GM12878 (cell line): ENCODE measurements around the gene PON3. TPM values are rescaled to one million over a fixed set of nuclear protein-coding genes. Genes with fewer than 3 reads are reported as not detected.

Experiments
- ATAC-seq: fragments of 200-7000 bp; cut with Tn5 transposase; 3 replicates; pipeline ENCODE4 v1.9.1; 2020; ENCODE audit warnings: mild to moderate bottlenecking, moderate library complexity
- Bru-seq: library from RNA; stranded (reverse); fragments of 400-500 nt; gene quantifications from one replicate; lab custom pipeline; 2021; lab: Mats Ljungman, UMichigan
- BruChase-seq, 2 experiments: library from RNA; stranded (reverse); fragments of 400-500 nt; gene quantifications; one replicate each; lab custom pipeline; 2021; lab: Mats Ljungman, UMichigan
- BruUV-seq: library from RNA; stranded (reverse); fragments of 400-500 nt; replicated peaks from 2 replicates; lab custom pipeline; 2021; lab: Mats Ljungman, UMichigan
- CTCF ChIA-PET: fragments of 300-600 bp; sonication (Branson Sonifier 250); formaldehyde crosslinking; extraction: SDS; loops from one replicate; lab custom pipeline; 2021; ENCODE audit warnings: inconsistent platforms; lab: Yijun Ruan, JAX
- POLR2A ChIA-PET: fragments of 350-600 bp; formaldehyde crosslinking; extraction: SDS; loops from one replicate; lab custom pipeline; 2021; ENCODE audit warnings: inconsistent platforms; lab: Charles Lee
- RAD21 ChIA-PET: fragments of 300-600 bp; sonication (Branson Sonifier 250); formaldehyde crosslinking; loops from one replicate; lab custom pipeline; 2023; ENCODE audit warnings: antibody characterized with exemption; ENCODE audit not compliant: unreplicated experiment; lab: Charles Lee
- SMC1A ChIA-PET: fragments of 300-600 bp; sonication (Branson Sonifier 250); formaldehyde crosslinking; loops from one replicate; lab custom pipeline; 2023; ENCODE audit not compliant: unreplicated experiment, uncharacterized antibody; lab: Charles Lee
- DNase-seq: peaks from one replicate; pipeline ENCODE4 v3.0.0-alpha.2; 2011; ENCODE audit warnings: low read depth, low spot score
- FAIRE-seq: peaks from 3 replicates; lab custom pipeline; 2011; peaks lifted over from hg19 to GRCh38; lab: Jason Lieb, UNC
- H2AFZ ChIP-seq: 2 replicates; pipeline ENCODE4 v1.6.0; 2011; ENCODE audit warnings: low read depth, low read length, control low read depth; ENCODE audit not compliant: control insufficient read depth
- H3K27ac ChIP-seq: 2 replicates; pipeline ENCODE4 v1.5.1; 2011; ENCODE audit warnings: control low read depth; ENCODE audit not compliant: control insufficient read depth, insufficient read depth
- H3K27me3 ChIP-seq, 2 experiments: replicated peaks in 1 of 2; 2 replicates each; pipeline versions ENCODE4 v1.6.0 to v1.6.1; 2011; ENCODE audit warnings: low read length in 1 of 2; ENCODE audit not compliant: control insufficient read depth in 2 of 2, insufficient read depth in 2 of 2
- H3K36me3 ChIP-seq, 2 experiments: 2 replicates each; pipeline ENCODE4 v1.5.1; 2011; ENCODE audit warnings: low read length in 1 of 2; ENCODE audit not compliant: control insufficient read depth in 2 of 2, insufficient read depth in 2 of 2
- H3K4me1 ChIP-seq: 2 replicates; pipeline ENCODE4 v1.6.1; 2011; ENCODE audit warnings: mild to moderate bottlenecking, low read length, moderate library complexity, mixed read lengths; ENCODE audit not compliant: control insufficient read depth, insufficient read depth
- H3K4me2 ChIP-seq: 2 replicates; pipeline ENCODE4 v1.6.0; 2011; ENCODE audit warnings: control low read depth; ENCODE audit not compliant: control insufficient read depth, insufficient read depth
- H3K4me3 ChIP-seq: fragments of 200-600 bp; sonication (generic); 2 replicates; pipeline ENCODE4 v1.5.1; 2016
- H3K79me2 ChIP-seq: 2 replicates; pipeline ENCODE4 v1.6.0; 2011; ENCODE audit warnings: low read length; ENCODE audit not compliant: control insufficient read depth, insufficient read depth
- H3K9ac ChIP-seq: 2 replicates; pipeline ENCODE4 v1.8.0; 2011; ENCODE audit warnings: low read length, control low read depth, mixed read lengths; ENCODE audit not compliant: control insufficient read depth, insufficient read depth
- H3K9me3 ChIP-seq: replicated peaks from 3 replicates; pipeline ENCODE4 v1.5.1; 2011; ENCODE audit warnings: mild to moderate bottlenecking, low read length; ENCODE audit not compliant: control insufficient read depth, insufficient read depth
- H4K20me1 ChIP-seq: 2 replicates; pipeline ENCODE4 v1.6.0; 2011; ENCODE audit not compliant: control insufficient read depth, insufficient read depth
- ESRRA ChIP-seq: IDR thresholded peaks from 2 replicates; pipeline ENCODE4 v1.6.1; 2012; ENCODE audit warnings: mild to moderate bottlenecking, low read length, improper control_type of control experiment
- RAD21 ChIP-seq: IDR thresholded peaks from 2 replicates; pipeline ENCODE4 v1.6.1; 2011; ENCODE audit warnings: mild to moderate bottlenecking, low read depth, low read length, moderate library complexity; ENCODE audit not compliant: insufficient read depth
- WGBS: methylation state at CpG from one replicate; pipeline ENCODE4 v1.1.6; 2016; ENCODE audit warnings: low lambda C conversion rate; ENCODE audit not compliant: insufficient replicate concordance, insufficient coverage; ENCODE audit errors: missing lambda C conversion rate; 5-methylcytosine and 5-hydroxymethylcytosine counted together
- in situ Hi-C: fragments of 300-500 bp; cut with MboI; formaldehyde crosslinking; loops from 9 replicates; pipeline ENCODE4 v1.14.3; 2018; ENCODE audit warnings: mixed read lengths
- intact Hi-C: fragments of 100-400 bp; cut with micrococcal nuclease; formaldehyde crosslinking; loops from one replicate; pipeline ENCODE4 v1.14.2; 2022; ENCODE audit not compliant: unreplicated experiment
- long read RNA-seq, 2 experiments: library from polyadenylated mRNA; unstranded; transcript quantifications; one replicate each; pipeline ENCODE4 v2.0.0, GENCODE V29; 2019 to 2020
- polyA minus RNA-seq, 3 experiments: library from RNA; depleted of rRNA, polyadenylated mRNA; stranded (reverse); fragments of >200 nt; gene quantifications; 2 replicates each; pipeline ENCODE4 v1.2.3, GENCODE V29; 2011
- polyA plus RNA-seq, 11 experiments: library from polyadenylated mRNA; depleted of rRNA in 4 of 11; unstranded in 6 of 11; stranded (reverse) in 5 of 11; fragments of >200 nt; fragmentation: Nextera tagmentation in 4 of 11; fragmentation: Illumina TruSeq in 1 of 11; extraction: Ambion mirVana in 4 of 11; extraction: Trizol in 1 of 11; gene quantifications; 1 replicate in 1 of 11; 2 replicates in 10 of 11; pipeline versions ENCODE4 v1.2.1 to v1.2.3, GENCODE V29; 2011 to 2016; ENCODE audit warnings: inconsistent platforms in 2 of 11, missing spikeins in 2 of 11, low read depth in 1 of 11
- total RNA-seq, 4 experiments: library from RNA; depleted of rRNA in 3 of 4; stranded (reverse); fragments of >200 nt in 3 of 4; fragmentation: Illumina TruSeq in 1 of 4; extraction: Trizol in 1 of 4; gene quantifications; 2 replicates each; pipeline versions ENCODE4 v1.2.1 to v1.2.3, GENCODE V29; 2013 to 2021
- TF ChIP-seq, protein P1 (sequence below), 3 experiments: IDR thresholded peaks in 2 of 3; conservative IDR thresholded peaks in 1 of 3; 2 replicates each; pipeline ENCODE4 v1.5.1; 2011; ENCODE audit warnings: low read depth in 3 of 3, low read length in 3 of 3, mild to moderate bottlenecking in 3 of 3, control low read depth in 2 of 3, moderate library complexity in 2 of 3, inconsistent platforms in 1 of 3, mixed read lengths in 1 of 3; ENCODE audit not compliant: control insufficient read depth in 2 of 3, insufficient read depth in 1 of 3; ENCODE audit errors: extremely low read depth in 1 of 3

The PON3 gene
- 1.5 and 3.0 TPM in 2 replicates for total RNA-seq (2013; cell fraction: nucleolus; rRNA removed)
- total RNA-seq (2014; rRNA removed) (0.45 and 0.71 TPM in 2 replicates), total RNA-seq (2014; rRNA removed; fragmentation: Illumina TruSeq; extraction: Trizol) (0.76 and 1.0 TPM in 2 replicates), total RNA-seq (2021) (0.64 and 0.69 TPM in 2 replicates), polyA plus RNA-seq (2011; rRNA removed) (1.7 and 2.0 TPM in 2 replicates), polyA plus RNA-seq (2014; fragmentation: Illumina TruSeq; extraction: Trizol) (0.29 and 0.78 TPM in 2 replicates), polyA plus RNA-seq (2014; fragmentation: Nextera tagmentation; extraction: Ambion mirVana) (1 to 10 TPM; 1.4 to 2.0 TPM), polyA plus RNA-seq (2014; rRNA removed) (0.69 and 0.78 TPM in 2 replicates), polyA plus RNA-seq (2016; fragmentation: Nextera tagmentation; extraction: Ambion mirVana) (1 to 10 TPM; 1.0 to 1.4 TPM), polyA minus RNA-seq (2011; rRNA and poly(A)+ RNA removed) (0.88 and 1.0 TPM in 2 replicates), Bru-seq, nascent RNA (percentile 36 among the genes with signal in this experiment), BruChase-seq, experiment 1, labeled RNA remaining after a 6-hour chase (percentile 47 among the genes with signal in this experiment), BruChase-seq, experiment 2, labeled RNA remaining after a 2-hour chase (percentile 45 among the genes with signal in this experiment)
- polyA plus RNA-seq (2011; ENCODE audit: low read depth) = not detected
- polyA plus RNA-seq (2011; cell fraction: cytosol; rRNA removed) = 0.59 and 0.76 TPM in 2 replicates
- polyA plus RNA-seq (2011; cell fraction: nucleus; rRNA removed) = 2.0 and 2.7 TPM in 2 replicates
- polyA plus RNA-seq (2012) = not detected in 2 replicates
- polyA minus RNA-seq (2011; cell fraction: cytosol; rRNA and poly(A)+ RNA removed) = not detected in 2 replicates
- 2.2 and 2.9 TPM in 2 replicates for polyA minus RNA-seq (2011; cell fraction: nucleus; rRNA and poly(A)+ RNA removed)
- long read RNA-seq, experiment 1 = 0 reads
- long read RNA-seq, experiment 2, partial matches to known transcripts = 0 of 1 reads
- long read RNA-seq, experiment 2, other reads (novel, unspliced or antisense) = 0 of 1 reads

DNA sequence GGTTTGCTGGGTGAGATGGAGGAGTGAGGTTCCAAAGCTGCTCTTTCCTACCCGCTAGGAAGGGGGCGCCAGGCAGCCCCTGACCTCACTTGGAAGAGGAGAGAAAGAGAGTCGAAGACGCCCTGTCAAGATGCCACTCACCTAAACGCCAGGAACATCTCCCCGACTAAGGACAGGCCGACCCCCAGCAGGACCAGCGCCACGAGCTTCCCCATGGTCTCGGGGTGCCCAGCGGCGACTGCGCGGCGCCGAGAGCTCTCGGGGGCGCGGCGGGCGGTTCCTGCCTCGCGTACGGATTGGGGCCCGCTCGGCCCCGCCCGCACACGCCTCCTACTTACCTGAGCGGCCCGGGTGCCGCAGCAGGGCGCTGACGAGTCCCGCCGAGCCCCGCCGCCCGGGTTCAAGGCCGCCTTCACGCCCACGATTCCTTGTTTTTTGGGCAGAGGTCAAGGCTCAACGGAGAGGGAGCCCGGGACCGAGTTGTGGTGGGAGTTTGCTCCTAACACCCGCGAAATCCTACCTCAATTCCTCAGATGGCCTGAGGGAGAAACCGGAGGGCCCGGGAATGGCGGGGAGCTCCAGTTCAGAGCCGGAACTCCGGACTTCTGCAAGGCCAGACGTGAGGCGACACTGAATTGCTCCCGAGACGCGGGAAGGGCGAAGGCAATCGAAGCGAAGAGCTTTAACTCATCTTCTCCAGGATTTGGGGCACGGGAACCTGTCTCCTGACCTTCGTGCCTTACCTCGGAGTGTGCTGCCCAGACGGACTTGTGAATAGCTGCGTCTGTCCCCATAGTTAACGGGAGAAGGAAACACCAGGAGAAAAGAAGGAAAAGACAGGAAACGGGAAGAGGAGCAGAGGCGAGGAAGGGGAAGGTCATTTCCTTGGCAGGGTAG, at the start of gene PON3:
TSS of gene PON3 (minus strand) at position 240 of the 897 bp plus-strand sequence. CDS start at position 215, 25 bp downstream.
- FAIRE-seq (no peak), DNase-seq (no peak), ATAC-seq (peak; percentile 76)
- Histone ChIP-seq H3K36me3 (no peaks in the 10 kb centered on the region), H3K79me2 (no peaks in the 10 kb centered on the region), H3K27me3 (peaks cover 0 to 6% of the 10 kb centered on the region in 2 experiments; a peak in 2 of 4 replicates), H3K4me2 (peak within 1 kb of the TSS; percentile 38; the same call in 1 of the 2 replicates), H3K4me1 (no peaks in the 10 kb centered on the region), H3K9ac (no peak within 1 kb of the TSS), H3K27ac (no peak within 1 kb of the TSS), H3K9me3 (no peaks in the 10 kb centered on the region; the same call in 2 of the 3 replicates), H4K20me1 (no peaks in the 10 kb centered on the region), H3K4me3 (no peak within 1 kb of the TSS), H2AFZ (peak within 1 kb of the TSS; percentile 13; the same call in 1 of the 2 replicates)
- SMC1A ChIA-PET = interaction anchor here (0.7 to 5.3 kb wide), 9 partner anchors 10 to 115 kb away, joined by 3 to 32 read pairs (median 3); no protein-coding TSS in a partner anchor
- WGBS = 38% methylated on average over 47 of the region's 68 CpGs
- CTCF ChIA-PET = interaction anchor here (1.0 to 2.0 kb wide), 6 partner anchors 8 to 114 kb away, joined by 3 to 19 read pairs (median 4); no protein-coding TSS in a partner anchor
- no TSS peak for BruUV-seq
- RAD21 ChIA-PET = interaction anchor here (0.7 to 2.1 kb wide), 2 partner anchors 9 to 79 kb away, joined by 3 to 9 read pairs; no protein-coding TSS in a partner anchor
- TF ChIP-seq, protein P1, sequence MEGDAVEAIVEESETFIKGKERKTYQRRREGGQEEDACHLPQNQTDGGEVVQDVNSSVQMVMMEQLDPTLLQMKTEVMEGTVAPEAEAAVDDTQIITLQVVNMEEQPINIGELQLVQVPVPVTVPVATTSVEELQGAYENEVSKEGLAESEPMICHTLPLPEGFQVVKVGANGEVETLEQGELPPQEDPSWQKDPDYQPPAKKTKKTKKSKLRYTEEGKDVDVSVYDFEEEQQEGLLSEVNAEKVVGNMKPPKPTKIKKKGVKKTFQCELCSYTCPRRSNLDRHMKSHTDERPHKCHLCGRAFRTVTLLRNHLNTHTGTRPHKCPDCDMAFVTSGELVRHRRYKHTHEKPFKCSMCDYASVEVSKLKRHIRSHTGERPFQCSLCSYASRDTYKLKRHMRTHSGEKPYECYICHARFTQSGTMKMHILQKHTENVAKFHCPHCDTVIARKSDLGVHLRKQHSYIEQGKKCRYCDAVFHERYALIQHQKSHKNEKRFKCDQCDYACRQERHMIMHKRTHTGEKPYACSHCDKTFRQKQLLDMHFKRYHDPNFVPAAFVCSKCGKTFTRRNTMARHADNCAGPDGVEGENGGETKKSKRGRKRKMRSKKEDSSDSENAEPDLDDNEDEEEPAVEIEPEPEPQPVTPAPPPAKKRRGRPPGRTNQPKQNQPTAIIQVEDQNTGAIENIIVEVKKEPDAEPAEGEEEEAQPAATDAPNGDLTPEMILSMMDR (IDR thresholded peaks at IDR 0.05 in 2 of 3, conservative IDR thresholded peaks at IDR 0.05 in 1 of 3; ENCODE audit: control insufficient read depth in 2 of 3, extremely low read depth in 1 of 3, insufficient read depth in 1 of 3, low read depth in 3 of 3, low read length in 3 of 3) = peak; percentile 24 to 48 (median 26); a peak in 4 of 6 replicates
- TF ChIP-seq ESRRA = no peak
- TF ChIP-seq RAD21 = peak; percentile 32; the same call in 1 of the 2 replicates
- in situ Hi-C loops = no loop called here
- POLR2A ChIA-PET = interaction anchor here (0.6 kb wide), 1 partner anchor 415 kb away, joined by 5 read pairs; no protein-coding TSS in a partner anchor
- intact Hi-C loops = no loop called here
